ENCODE results near the gene ZSWIM4. TPM values are rescaled to one million over a fixed set of nuclear protein-coding genes. Genes with fewer than 3 reads are reported as not detected.

ZSWIM4 gene
- total and polyA plus RNA-seq, 2 of the 13 experiments (the other 11 are each of a cell fraction or from before 2014, with no cell fraction given), result 0.33 to 0.86 TPM

GRCh38 chr19:13803038-13803437, 7.8 kb downstream of the ZSWIM4 start:
- Histone ChIP-seq H3K4me3 (replicated peaks in 1 of 3; ENCODE audit: insufficient read depth in 1 of 3, low read depth in 2 of 3, low read length in 3 of 3) (no peak overlapping the region), H3K36me3 (replicated peaks in 1 of 2; ENCODE audit: control insufficient read depth in 1 of 2, insufficient read depth in 2 of 2, low read length in 2 of 2) (no peaks in the 10 kb centered on the region), H3K27me3 (ENCODE audit: control insufficient read depth in 1 of 2, insufficient read depth in 2 of 2, low read length in 2 of 2) (no peaks in the 10 kb centered on the region), H3K9ac (ENCODE audit: insufficient read depth, low read depth, low read length) (no peak overlapping the region), H4K20me1 (ENCODE audit: insufficient read depth, low read length) (no peaks in the 10 kb centered on the region), H3K79me2 (ENCODE audit: insufficient read depth, low read length) (no peaks in the 10 kb centered on the region), H3K4me2 (ENCODE audit: low read depth, low read length) (no peak overlapping the region), H3K27ac (ENCODE audit: extremely low read length, insufficient read depth, low read length) (no peak overlapping the region), H3K4me1 (ENCODE audit: insufficient read depth, low read length) (peaks cover 11% of the 10 kb centered on the region), H2AFZ (ENCODE audit: low read length) (no peak overlapping the region), H3K9me3 (ENCODE audit: low read length) (no peaks in the 10 kb centered on the region)
- CTCF ChIA-PET (ENCODE audit: low intra/inter-chr PET ratio, low total read pairs), result no interaction called here
- no TSS peak for BruUV-seq (replicated peaks)
- no peak for FAIRE-seq
- TF ChIP-seq LCORL (IDR thresholded peaks at IDR 0.05) (no peak), LCORL (CRISPR knock-in tag; IDR thresholded peaks at IDR 0.05) (no peak), ZNF3 (CRISPR knock-in tag; IDR thresholded peaks at IDR 0.05) (no peak), ZMYM4 (CRISPR knock-in tag; IDR thresholded peaks at IDR 0.05) (no peak), ZNF749 (CRISPR knock-in tag; IDR thresholded peaks at IDR 0.05; ENCODE audit: borderline replicate concordance) (no peak), ZNF17 (CRISPR knock-in tag; IDR thresholded peaks at IDR 0.05) (no peak), ZSCAN12 (CRISPR knock-in tag; IDR thresholded peaks at IDR 0.05) (no peak), THAP7 (CRISPR knock-in tag; IDR thresholded peaks at IDR 0.05) (no peak), PHF20 (CRISPR knock-in tag; IDR thresholded peaks at IDR 0.05) (no peak), ZZZ3 (CRISPR knock-in tag; IDR thresholded peaks at IDR 0.05; ENCODE audit: borderline replicate concordance) (no peak), ZNF775 (CRISPR knock-in tag; IDR thresholded peaks at IDR 0.05; ENCODE audit: borderline replicate concordance) (no peak), EHMT2 (IDR thresholded peaks at IDR 0.05; ENCODE audit: borderline replicate concordance, low read depth, low read length) (no peak), MEF2D (CRISPR knock-in tag; IDR thresholded peaks at IDR 0.05) (no peak), SYNCRIP (IDR thresholded peaks at IDR 0.05; ENCODE audit: insufficient read depth, low read depth, low read length) (no peak), JARID2 (CRISPR knock-in tag; IDR thresholded peaks at IDR 0.05; ENCODE audit: insufficient replicate concordance) (no peak), ZNF34 (CRISPR knock-in tag; IDR thresholded peaks at IDR 0.05; ENCODE audit: borderline replicate concordance) (no peak), NCOA2 (CRISPR knock-in tag; IDR thresholded peaks at IDR 0.05) (no peak), HMGXB4 (CRISPR knock-in tag; IDR thresholded peaks at IDR 0.05; ENCODE audit: borderline replicate concordance in 1 of 2, low read depth in 1 of 2) (no peak), ZNF253 (CRISPR knock-in tag; IDR thresholded peaks at IDR 0.05; ENCODE audit: borderline replicate concordance) (no peak)
- TF ChIP-seq, protein P1, sequence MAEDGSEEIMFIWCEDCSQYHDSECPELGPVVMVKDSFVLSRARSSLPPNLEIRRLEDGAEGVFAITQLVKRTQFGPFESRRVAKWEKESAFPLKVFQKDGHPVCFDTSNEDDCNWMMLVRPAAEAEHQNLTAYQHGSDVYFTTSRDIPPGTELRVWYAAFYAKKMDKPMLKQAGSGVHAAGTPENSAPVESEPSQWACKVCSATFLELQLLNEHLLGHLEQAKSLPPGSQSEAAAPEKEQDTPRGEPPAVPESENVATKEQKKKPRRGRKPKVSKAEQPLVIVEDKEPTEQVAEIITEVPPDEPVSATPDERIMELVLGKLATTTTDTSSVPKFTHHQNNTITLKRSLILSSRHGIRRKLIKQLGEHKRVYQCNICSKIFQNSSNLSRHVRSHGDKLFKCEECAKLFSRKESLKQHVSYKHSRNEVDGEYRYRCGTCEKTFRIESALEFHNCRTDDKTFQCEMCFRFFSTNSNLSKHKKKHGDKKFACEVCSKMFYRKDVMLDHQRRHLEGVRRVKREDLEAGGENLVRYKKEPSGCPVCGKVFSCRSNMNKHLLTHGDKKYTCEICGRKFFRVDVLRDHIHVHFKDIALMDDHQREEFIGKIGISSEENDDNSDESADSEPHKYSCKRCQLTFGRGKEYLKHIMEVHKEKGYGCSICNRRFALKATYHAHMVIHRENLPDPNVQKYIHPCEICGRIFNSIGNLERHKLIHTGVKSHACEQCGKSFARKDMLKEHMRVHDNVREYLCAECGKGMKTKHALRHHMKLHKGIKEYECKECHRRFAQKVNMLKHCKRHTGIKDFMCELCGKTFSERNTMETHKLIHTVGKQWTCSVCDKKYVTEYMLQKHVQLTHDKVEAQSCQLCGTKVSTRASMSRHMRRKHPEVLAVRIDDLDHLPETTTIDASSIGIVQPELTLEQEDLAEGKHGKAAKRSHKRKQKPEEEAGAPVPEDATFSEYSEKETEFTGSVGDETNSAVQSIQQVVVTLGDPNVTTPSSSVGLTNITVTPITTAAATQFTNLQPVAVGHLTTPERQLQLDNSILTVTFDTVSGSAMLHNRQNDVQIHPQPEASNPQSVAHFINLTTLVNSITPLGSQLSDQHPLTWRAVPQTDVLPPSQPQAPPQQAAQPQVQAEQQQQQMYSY (CRISPR knock-in tag; IDR thresholded peaks at IDR 0.05), result no peak
- no peak for DNase-seq (ENCODE audit: low spot score)
- WGBS (ENCODE audit: low lambda C conversion rate), result no CpG with 5 or more reads among the region's 9 CpGs
- intact Hi-C loops (cut with micrococcal nuclease; ENCODE audit: unreplicated experiment) (no loop called here), in situ Hi-C loops (cut with HindIII; ENCODE audit: extremely low pct_ligation_motif_present, low pct_unique_long_range_greater_than_20kb) (no loop called here)
- peak; percentile 21; the same call in 2 of the 3 replicates for ATAC-seq
- POLR2A ChIA-PET, result no interaction called here
